H9 (cell line): Measurements from ENCODE around the gene ZBTB33. TPM values are rescaled to one million over a fixed set of nuclear protein-coding genes. Genes with fewer than 3 reads are reported as not detected.

Experiments
- DNase-seq: peaks from one replicate; pipeline ENCODE4 v3.0.0-alpha.2; 2017
- H2AFZ ChIP-seq: one replicate; pipeline ENCODE4 v1.6.1; 2013; ENCODE audit warnings: mild to moderate bottlenecking, low read length, control low read depth, moderate library complexity
- H2AK5ac ChIP-seq: 2 replicates; pipeline ENCODE4 v1.6.1; 2013; ENCODE audit warnings: low read length, control low read depth, mixed read lengths; ENCODE audit not compliant: insufficient read length
- H2BK120ac ChIP-seq: one replicate; pipeline ENCODE4 v1.6.1; 2013; ENCODE audit warnings: low read depth, mild to moderate bottlenecking, low read length, control low read depth, inconsistent platforms; ENCODE audit not compliant: poor library complexity, severe bottlenecking
- H2BK12ac ChIP-seq: 2 replicates; pipeline ENCODE4 v1.6.1; 2013; ENCODE audit warnings: low read length, control low read depth, mixed read lengths, low read depth; ENCODE audit not compliant: insufficient read length
- H2BK15ac ChIP-seq: 2 replicates; pipeline ENCODE4 v1.6.1; 2013; ENCODE audit warnings: low read depth, low read length, control low read depth
- H2BK20ac ChIP-seq: one replicate; pipeline ENCODE4 v1.6.1; 2013; ENCODE audit warnings: low read depth, mild to moderate bottlenecking, low read length, control low read depth, inconsistent platforms; ENCODE audit not compliant: poor library complexity, severe bottlenecking
- H2BK5ac ChIP-seq: 2 replicates; pipeline ENCODE4 v1.6.1; 2013; ENCODE audit warnings: low read length, control low read depth, mixed read lengths; ENCODE audit not compliant: insufficient read length
- H3K14ac ChIP-seq: 2 replicates; pipeline ENCODE4 v1.6.1; 2013; ENCODE audit warnings: low read length, control low read depth; ENCODE audit not compliant: insufficient read depth
- H3K18ac ChIP-seq: 2 replicates; pipeline ENCODE4 v1.6.1; 2013; ENCODE audit warnings: low read depth, mild to moderate bottlenecking, mixed read lengths, low read length, control low read depth; ENCODE audit not compliant: insufficient read length
- H3K23ac ChIP-seq: 2 replicates; pipeline ENCODE4 v1.6.1; 2013; ENCODE audit warnings: low read length, control low read depth, mixed read lengths, low read depth; ENCODE audit not compliant: insufficient read length
- H3K23me2 ChIP-seq: 2 replicates; pipeline ENCODE4 v1.6.1; 2013; ENCODE audit warnings: low read depth, mild to moderate bottlenecking, mixed read lengths, low read length, control low read depth; ENCODE audit not compliant: insufficient read length, poor library complexity, severe bottlenecking
- H3K27ac ChIP-seq: 2 replicates; pipeline ENCODE4 v1.5.1; 2013; ENCODE audit warnings: low read length, control low read depth, mixed read lengths, low read depth; ENCODE audit not compliant: insufficient read length
- H3K27me3 ChIP-seq: 2 replicates; pipeline ENCODE4 v1.6.1; 2013; ENCODE audit warnings: low read length, control low read depth, inconsistent platforms; ENCODE audit not compliant: insufficient read depth
- H3K4ac ChIP-seq: 2 replicates; pipeline ENCODE4 v1.6.1; 2013; ENCODE audit warnings: low read depth, mild to moderate bottlenecking, control low read depth, inconsistent platforms, low read length, moderate library complexity
- H3K4me1 ChIP-seq: 2 replicates; pipeline ENCODE4 v1.6.1; 2013; ENCODE audit warnings: low read length, control low read depth, inconsistent platforms; ENCODE audit not compliant: insufficient read depth
- H3K4me2 ChIP-seq: 2 replicates; pipeline ENCODE4 v1.6.1; 2013; ENCODE audit warnings: low read length, control low read depth, mixed read lengths; ENCODE audit not compliant: insufficient read length, insufficient read depth
- H3K56ac ChIP-seq: 2 replicates; pipeline ENCODE4 v1.6.1; 2013; ENCODE audit warnings: low read depth, mild to moderate bottlenecking, mixed read lengths, low read length, control low read depth; ENCODE audit not compliant: insufficient read length
- H3K79me1 ChIP-seq: 2 replicates; pipeline ENCODE4 v1.6.1; 2013; ENCODE audit warnings: low read depth, mild to moderate bottlenecking, moderate library complexity, low read length, control low read depth, inconsistent platforms; ENCODE audit not compliant: insufficient read depth, poor library complexity, severe bottlenecking
- H3K79me2 ChIP-seq: 2 replicates; pipeline ENCODE4 v1.6.1; 2013; ENCODE audit warnings: low read length, control low read depth, inconsistent platforms; ENCODE audit not compliant: insufficient read depth
- H3K9ac ChIP-seq: 2 replicates; pipeline ENCODE4 v1.6.1; 2013; ENCODE audit warnings: low read length, control low read depth, mixed read lengths; ENCODE audit not compliant: insufficient read length; ENCODE audit errors: extremely low read depth
- H3K9me3 ChIP-seq: one replicate; pipeline ENCODE4 v1.6.1; 2013; ENCODE audit warnings: low read depth, low read length, inconsistent platforms; ENCODE audit not compliant: control insufficient read depth
- H3T11ph ChIP-seq: one replicate; pipeline ENCODE4 v1.6.1; 2013; ENCODE audit warnings: mild to moderate bottlenecking, low read length, control low read depth, inconsistent platforms
- H4K20me1 ChIP-seq: one replicate; pipeline ENCODE4 v1.6.1; 2013; ENCODE audit not compliant: control insufficient read depth, insufficient read length, insufficient read depth
- H4K5ac ChIP-seq: 2 replicates; pipeline ENCODE4 v1.6.1; 2013; ENCODE audit warnings: low read depth, mild to moderate bottlenecking, mixed read lengths, low read length, control low read depth; ENCODE audit not compliant: insufficient read length
- H4K8ac ChIP-seq: replicated peaks from 2 replicates; pipeline ENCODE4 v1.6.1; 2013; ENCODE audit warnings: low read length, control low read depth, mixed read lengths, low read depth; ENCODE audit not compliant: insufficient read length
- H4K91ac ChIP-seq: 2 replicates; pipeline ENCODE4 v1.6.1; 2013; ENCODE audit warnings: low read depth, mild to moderate bottlenecking, moderate library complexity, mixed read lengths, low read length, control low read depth; ENCODE audit not compliant: insufficient read length
- H3K27ac Mint-ChIP-seq, 3 experiments: 2 replicates in 2 of 3; 3 replicates in 1 of 3; pipeline ENCODE4 v1.8.0; 2020 to 2021; ENCODE audit warnings: mixed read lengths in 3 of 3, mild to moderate bottlenecking in 1 of 3, moderate library complexity in 1 of 3
- H3K27me3 Mint-ChIP-seq: 2 replicates; pipeline ENCODE4 v1.8.0; 2021; ENCODE audit warnings: low read depth, mild to moderate bottlenecking, moderate library complexity, mixed read lengths
- H3K36me3 Mint-ChIP-seq, 3 experiments: 2 replicates in 2 of 3; 3 replicates in 1 of 3; pipeline ENCODE4 v1.8.0; 2020 to 2021; ENCODE audit warnings: low read depth in 3 of 3, mixed read lengths in 3 of 3; ENCODE audit not compliant: insufficient read depth in 1 of 3
- H3K4me1 Mint-ChIP-seq, 2 experiments: 2 replicates each; pipeline ENCODE4 v1.8.0; 2020; ENCODE audit warnings: mixed read lengths in 2 of 2
- H3K4me3 Mint-ChIP-seq, 2 experiments: 2 replicates in 1 of 2; 3 replicates in 1 of 2; pipeline ENCODE4 v1.8.0; 2020 to 2021; ENCODE audit warnings: mild to moderate bottlenecking in 2 of 2, mixed read lengths in 2 of 2, moderate library complexity in 1 of 2
- H3K9me3 Mint-ChIP-seq, 2 experiments: 2 replicates in 1 of 2; 3 replicates in 1 of 2; pipeline ENCODE4 v1.8.0; 2020; ENCODE audit warnings: mild to moderate bottlenecking in 2 of 2, mixed read lengths in 2 of 2, moderate library complexity in 1 of 2
- WGBS: extraction: QIAGEN DNeasy Blood & Tissue Kit; methylation state at CpG from one replicate; pipeline ENCODE4 v1.1.7; 2013; ENCODE audit warnings: missing lambda C conversion rate, low lambda C conversion rate, mixed read lengths; ENCODE audit not compliant: insufficient read length; ENCODE audit errors: extremely low coverage; 5-methylcytosine and 5-hydroxymethylcytosine counted together
- total RNA-seq: library from RNA; stranded (reverse); gene quantifications from 2 replicates; pipeline ENCODE4 v1.2.1, GENCODE V29; 2021
- TF ChIP-seq, protein P1 (sequence below): fragments of 200-600 bp; sonication (generic); conservative IDR thresholded peaks from 3 replicates; pipeline ENCODE4 v1.8.0; 2021; ENCODE audit warnings: antibody characterized with exemption, mild to moderate bottlenecking

Gene ZBTB33
- total RNA-seq, 1 experiment from 2014 or later = 18.7 TPM

DNA sequence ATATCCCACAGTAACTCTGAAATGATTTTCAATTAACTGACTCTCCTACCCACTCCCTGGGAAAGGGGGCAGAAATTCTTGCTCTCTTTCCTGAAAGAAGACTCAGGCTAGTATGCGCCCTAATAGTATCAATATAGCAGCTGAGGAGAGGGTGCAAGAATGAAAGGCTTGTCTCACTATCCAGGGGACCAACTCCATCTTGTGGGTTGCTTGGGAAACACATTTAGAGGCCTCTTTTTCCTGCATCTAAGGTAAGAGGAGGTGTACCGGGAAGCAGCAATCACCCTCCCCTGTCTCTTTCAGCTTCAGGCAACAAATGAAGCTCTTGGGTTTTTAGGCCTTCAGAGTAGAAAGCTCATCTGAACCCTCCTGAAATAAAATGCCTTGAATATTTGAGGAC lies 49.3 kb downstream of the ZBTB33 start:
- H4K91ac ChIP-seq = no peak overlapping the region
- H3K14ac ChIP-seq = no peak overlapping the region
- no peaks in the 10 kb centered on the region; the same call in 1 of the 2 replicates for H3K4me1 ChIP-seq
- no peak overlapping the region for H2AK5ac ChIP-seq
- Mint-ChIP-seq H3K27me3 (peaks cover 6% of the 10 kb centered on the region), H3K9me3 (peaks cover 52 to 63% of the 10 kb centered on the region in 2 experiments), H3K27ac (no peak overlapping the region), H3K4me1 (peaks cover 12 to 16% of the 10 kb centered on the region in 2 experiments), H3K4me3 (no peak overlapping the region), H3K36me3 (no peaks in the 10 kb centered on the region; a peak in 1 of 7 replicates)
- peaks cover 20% of the 10 kb centered on the region for H3K9me3 ChIP-seq
- H2BK120ac ChIP-seq = no peak overlapping the region
- H3K79me1 ChIP-seq = no peaks in the 10 kb centered on the region
- no peak overlapping the region for H2BK15ac ChIP-seq
- no peak overlapping the region for H2AFZ ChIP-seq
- H2BK5ac ChIP-seq = no peak overlapping the region
- H3K23me2 ChIP-seq = no peaks in the 10 kb centered on the region
- no peak overlapping the region for H3K23ac ChIP-seq
- no peak overlapping the region for H4K8ac ChIP-seq
- no peaks in the 10 kb centered on the region for H3K79me2 ChIP-seq
- no peaks in the 10 kb centered on the region for H4K20me1 ChIP-seq
- H3K56ac ChIP-seq = no peak overlapping the region
- WGBS = no CpG with 5 or more reads among the region's 2 CpGs
- H4K5ac ChIP-seq = no peak overlapping the region
- H3K27me3 ChIP-seq = no peaks in the 10 kb centered on the region; the same call in 1 of the 2 replicates
- DNase-seq = peak; percentile 34
- H3K27ac ChIP-seq = no peak overlapping the region
- no peak overlapping the region for H3K4me2 ChIP-seq
- no peak overlapping the region for H3K9ac ChIP-seq
- TF ChIP-seq, protein P1, sequence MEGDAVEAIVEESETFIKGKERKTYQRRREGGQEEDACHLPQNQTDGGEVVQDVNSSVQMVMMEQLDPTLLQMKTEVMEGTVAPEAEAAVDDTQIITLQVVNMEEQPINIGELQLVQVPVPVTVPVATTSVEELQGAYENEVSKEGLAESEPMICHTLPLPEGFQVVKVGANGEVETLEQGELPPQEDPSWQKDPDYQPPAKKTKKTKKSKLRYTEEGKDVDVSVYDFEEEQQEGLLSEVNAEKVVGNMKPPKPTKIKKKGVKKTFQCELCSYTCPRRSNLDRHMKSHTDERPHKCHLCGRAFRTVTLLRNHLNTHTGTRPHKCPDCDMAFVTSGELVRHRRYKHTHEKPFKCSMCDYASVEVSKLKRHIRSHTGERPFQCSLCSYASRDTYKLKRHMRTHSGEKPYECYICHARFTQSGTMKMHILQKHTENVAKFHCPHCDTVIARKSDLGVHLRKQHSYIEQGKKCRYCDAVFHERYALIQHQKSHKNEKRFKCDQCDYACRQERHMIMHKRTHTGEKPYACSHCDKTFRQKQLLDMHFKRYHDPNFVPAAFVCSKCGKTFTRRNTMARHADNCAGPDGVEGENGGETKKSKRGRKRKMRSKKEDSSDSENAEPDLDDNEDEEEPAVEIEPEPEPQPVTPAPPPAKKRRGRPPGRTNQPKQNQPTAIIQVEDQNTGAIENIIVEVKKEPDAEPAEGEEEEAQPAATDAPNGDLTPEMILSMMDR = peak; percentile 50; the same call in 2 of the 3 replicates
- H3K4ac ChIP-seq = no peak overlapping the region
- H2BK12ac ChIP-seq = no peak overlapping the region
- no peak overlapping the region for H3K18ac ChIP-seq
- no peak overlapping the region for H3T11ph ChIP-seq
- H2BK20ac ChIP-seq = no peak overlapping the region
